Measurements from ENCODE around the gene NUP214.

- TF ChIP-seq, protein P1, sequence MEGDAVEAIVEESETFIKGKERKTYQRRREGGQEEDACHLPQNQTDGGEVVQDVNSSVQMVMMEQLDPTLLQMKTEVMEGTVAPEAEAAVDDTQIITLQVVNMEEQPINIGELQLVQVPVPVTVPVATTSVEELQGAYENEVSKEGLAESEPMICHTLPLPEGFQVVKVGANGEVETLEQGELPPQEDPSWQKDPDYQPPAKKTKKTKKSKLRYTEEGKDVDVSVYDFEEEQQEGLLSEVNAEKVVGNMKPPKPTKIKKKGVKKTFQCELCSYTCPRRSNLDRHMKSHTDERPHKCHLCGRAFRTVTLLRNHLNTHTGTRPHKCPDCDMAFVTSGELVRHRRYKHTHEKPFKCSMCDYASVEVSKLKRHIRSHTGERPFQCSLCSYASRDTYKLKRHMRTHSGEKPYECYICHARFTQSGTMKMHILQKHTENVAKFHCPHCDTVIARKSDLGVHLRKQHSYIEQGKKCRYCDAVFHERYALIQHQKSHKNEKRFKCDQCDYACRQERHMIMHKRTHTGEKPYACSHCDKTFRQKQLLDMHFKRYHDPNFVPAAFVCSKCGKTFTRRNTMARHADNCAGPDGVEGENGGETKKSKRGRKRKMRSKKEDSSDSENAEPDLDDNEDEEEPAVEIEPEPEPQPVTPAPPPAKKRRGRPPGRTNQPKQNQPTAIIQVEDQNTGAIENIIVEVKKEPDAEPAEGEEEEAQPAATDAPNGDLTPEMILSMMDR (IDR thresholded peaks at IDR 0.05) = no peak
- no peak for TF ChIP-seq TAF1 (IDR thresholded peaks at IDR 0.05; ENCODE audit: borderline replicate concordance, low read depth, low read length)
- no peak for TF ChIP-seq EP300 (IDR thresholded peaks at IDR 0.05; ENCODE audit: borderline replicate concordance in 1 of 2, low read depth in 1 of 2, low read length in 1 of 2)
- no peak for TF ChIP-seq POLR2AphosphoS5 (IDR thresholded peaks at IDR 0.05; ENCODE audit: low read depth, low read length)
- TF ChIP-seq ZBTB33 (IDR thresholded peaks at IDR 0.05; ENCODE audit: borderline replicate concordance, low read depth) = no peak
Measured at GRCh38 chr9:131117762-131118145, 7.6 kb upstream of the NUP214 start.

All from SK-N-SH (cell line).